GM19240 (cell line): ENCODE results near the gene ZNF365.

Source experiments
- DNase-seq: peaks from one replicate; pipeline ENCODE4 v3.0.0; 2011; ENCODE audit warnings: low spot score; ENCODE audit not compliant: insufficient read length

The ZNF365 gene

GRCh38 chr10:62413652-62414051, 39.5 kb downstream of the ZNF365 start:
- no peak for DNase-seq

- DNase-seq: no peak
Measured at GRCh38 chr10:62414359-62414758, 40.2 kb downstream of the ZNF365 start.

- DNase-seq: no peak
Measured at GRCh38 chr10:62422068-62422590, 48.0 kb downstream of the ZNF365 start.

- DNase-seq: no peak
Measured at GRCh38 chr10:62424026-62424425, 49.9 kb downstream of the ZNF365 start.

GRCh38 chr10:62426086-62426485, 51.9 kb downstream of the ZNF365 start:
- DNase-seq: no peak

- DNase-seq: no peak
Measured at GRCh38 chr10:62426600-62426999, 52.4 kb downstream of the ZNF365 start.

- no peak for DNase-seq
Measured at GRCh38 chr10:62430881-62431280, 56.7 kb downstream of the ZNF365 start.

GRCh38 chr10:62433181-62433692, 59.1 kb downstream of the ZNF365 start:
- peak; percentile 29 for DNase-seq

- DNase-seq: no peak
Measured at GRCh38 chr10:62433901-62434300, 59.7 kb downstream of the ZNF365 start.

GRCh38 chr10:62437696-62438095, 63.5 kb downstream of the ZNF365 start:
- no peak for DNase-seq

- no peak for DNase-seq
Measured at GRCh38 chr10:62442006-62442405, 67.8 kb downstream of the ZNF365 start.

- no peak for DNase-seq
Measured at GRCh38 chr10:62442894-62443669, 68.9 kb downstream of the ZNF365 start.

- DNase-seq: no peak
Measured at GRCh38 chr10:62443866-62444265, 69.7 kb downstream of the ZNF365 start.

GRCh38 chr10:62446627-62447026, 72.5 kb downstream of the ZNF365 start:
- DNase-seq: no peak

- DNase-seq: no peak
Measured at GRCh38 chr10:62450912-62451610, 76.9 kb downstream of the ZNF365 start.

- DNase-seq: no peak
Measured at GRCh38 chr10:62451611-62451975, 77.4 kb downstream of the ZNF365 start.
